OCI-LY1 (cell line): Measurements from ENCODE around the gene FOXJ1.

Source experiments
- H2AFZ ChIP-seq: fragments of 200-600 bp; sonication (generic), shearing (Covaris generic); 2 replicates; pipeline ENCODE4 v1.6.0; 2014; ENCODE audit warnings: antibody characterized with exemption, mild to moderate bottlenecking, low read length
- H3F3A ChIP-seq: fragments of 200-600 bp; sonication (generic), shearing (Covaris generic); 2 replicates; pipeline ENCODE4 v1.6.0; 2014; ENCODE audit warnings: mild to moderate bottlenecking, antibody characterized with exemption, low read length, moderate library complexity; ENCODE audit not compliant: insufficient read depth
- H3K27ac ChIP-seq: fragments of 200-600 bp; sonication (generic); 2 replicates; pipeline ENCODE4 v1.5.1; 2014; ENCODE audit warnings: low read length, mixed run types, mild to moderate bottlenecking, low read depth; ENCODE audit not compliant: poor library complexity, severe bottlenecking
- H3K27me3 ChIP-seq: fragments of 200-600 bp; sonication (generic); 2 replicates; pipeline ENCODE4 v1.6.0; 2014; ENCODE audit warnings: antibody characterized with exemption, mild to moderate bottlenecking, low read length, moderate library complexity; ENCODE audit not compliant: insufficient read depth
- H3K36me3 ChIP-seq: fragments of 200-600 bp; sonication (generic); 2 replicates; pipeline ENCODE4 v1.6.1; 2014; ENCODE audit warnings: mild to moderate bottlenecking, antibody characterized with exemption, low read length, moderate library complexity, mixed read lengths; ENCODE audit not compliant: insufficient read depth
- H3K4me1 ChIP-seq: fragments of 200-600 bp; sonication (generic); 2 replicates; pipeline ENCODE4 v1.5.1; 2014; ENCODE audit warnings: mild to moderate bottlenecking, low read length, moderate library complexity; ENCODE audit not compliant: insufficient read depth, severe bottlenecking
- H3K4me2 ChIP-seq: fragments of 200-600 bp; sonication (generic), shearing (Covaris generic); 2 replicates; pipeline ENCODE4 v1.6.1; 2014; ENCODE audit warnings: low read length
- H3K4me3 ChIP-seq: fragments of 200-600 bp; sonication (generic); 2 replicates; pipeline ENCODE4 v1.5.1; 2014; ENCODE audit warnings: low read length, low read depth, mild to moderate bottlenecking, mixed read lengths; ENCODE audit not compliant: poor library complexity, severe bottlenecking
- H3K79me2 ChIP-seq: fragments of 200-600 bp; shearing (Covaris generic); 2 replicates; pipeline ENCODE4 v1.6.1; 2016; ENCODE audit warnings: mixed run types, low read length, mixed read lengths; ENCODE audit not compliant: insufficient read depth
- H3K9ac ChIP-seq: fragments of 200-600 bp; sonication (generic), shearing (Covaris generic); 2 replicates; pipeline ENCODE4 v1.6.1; 2014; ENCODE audit warnings: mild to moderate bottlenecking, low read length, mixed read lengths
- H3K9me2 ChIP-seq: fragments of 200-600 bp; sonication (generic), shearing (Covaris generic); 2 replicates; pipeline ENCODE4 v1.6.1; 2014; ENCODE audit warnings: low read depth, mild to moderate bottlenecking, low read length, mixed read lengths
- H3K9me3 ChIP-seq: fragments of 200-600 bp; shearing (Covaris generic); 2 replicates; pipeline ENCODE4 v1.6.1; 2014; ENCODE audit warnings: low read length, mixed read lengths
- H4K20me1 ChIP-seq: fragments of 200-600 bp; sonication (generic), shearing (Covaris generic); 2 replicates; pipeline ENCODE4 v1.6.0; 2016; ENCODE audit warnings: mild to moderate bottlenecking, low read length; ENCODE audit not compliant: insufficient read depth
- CTCF ChIP-seq: fragments of 200-600 bp; sonication (generic), shearing (Covaris generic); IDR thresholded peaks from 2 replicates; pipeline ENCODE4 v1.5.1; 2017; ENCODE audit warnings: mild to moderate bottlenecking, antibody characterized with exemption, low read length, moderate library complexity, mixed read lengths
- EZH2 ChIP-seq: fragments of 200-600 bp; sonication (generic), shearing (Covaris generic); IDR thresholded peaks from 2 replicates; pipeline ENCODE4 v1.8.0; 2017; ENCODE audit warnings: borderline replicate concordance, mixed run types, mild to moderate bottlenecking, antibody characterized with exemption, low read length, moderate library complexity, mixed read lengths

FOXJ1 gene

GRCh38 chr17:76176701-76177574, 35.9 kb upstream of the FOXJ1 start:
- peaks cover 10% of the 10 kb centered on the region for H3K4me1 ChIP-seq
- no peaks in the 10 kb centered on the region for H3K9me3 ChIP-seq
- no peak for TF ChIP-seq CTCF
- TF ChIP-seq EZH2: no peak
- no peaks in the 10 kb centered on the region for H4K20me1 ChIP-seq
- H3K27ac ChIP-seq: no peak overlapping the region
- no peak overlapping the region for H3K4me2 ChIP-seq
- no peaks in the 10 kb centered on the region for H3F3A ChIP-seq
- peaks cover 4% of the 10 kb centered on the region for H3K27me3 ChIP-seq
- no peaks in the 10 kb centered on the region for H3K9me2 ChIP-seq
- H3K79me2 ChIP-seq: no peaks in the 10 kb centered on the region
- H3K9ac ChIP-seq: no peak overlapping the region
- H3K4me3 ChIP-seq: no peak overlapping the region
- no peaks in the 10 kb centered on the region; the same call in 1 of the 2 replicates for H3K36me3 ChIP-seq
- no peak overlapping the region for H2AFZ ChIP-seq

DNA sequence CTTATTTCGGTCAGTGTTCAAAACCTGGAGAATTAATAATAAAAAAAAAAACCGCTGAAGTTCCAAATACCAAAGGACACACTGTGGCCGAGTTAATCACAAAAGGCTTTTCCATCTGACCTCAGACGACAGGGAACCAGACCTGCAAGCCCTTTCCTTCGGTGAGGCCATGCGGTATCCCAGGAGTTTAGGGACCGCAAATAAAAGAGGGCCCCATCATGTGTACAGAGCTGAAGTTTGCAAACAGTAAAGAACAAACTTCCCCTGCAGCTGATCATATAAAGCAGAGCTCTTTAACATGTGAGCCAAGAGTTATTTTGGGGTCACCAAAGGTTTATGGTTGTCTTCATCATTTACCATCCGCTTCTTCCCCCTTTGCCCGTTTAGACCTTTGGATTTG, 33.0 kb upstream of the FOXJ1 start:
- Histone ChIP-seq H3K27me3 (peaks cover 4% of the 10 kb centered on the region), H3K9ac (no peak overlapping the region), H4K20me1 (no peaks in the 10 kb centered on the region), H3K9me3 (no peaks in the 10 kb centered on the region), H3K4me1 (no peaks in the 10 kb centered on the region), H3K27ac (no peak overlapping the region), H3F3A (no peaks in the 10 kb centered on the region), H2AFZ (no peak overlapping the region), H3K9me2 (no peaks in the 10 kb centered on the region), H3K4me3 (no peak overlapping the region), H3K4me2 (no peak overlapping the region), H3K36me3 (no peaks in the 10 kb centered on the region; the same call in 1 of the 2 replicates), H3K79me2 (no peaks in the 10 kb centered on the region)
- no peak for TF ChIP-seq CTCF
- no peak for TF ChIP-seq EZH2

DNA sequence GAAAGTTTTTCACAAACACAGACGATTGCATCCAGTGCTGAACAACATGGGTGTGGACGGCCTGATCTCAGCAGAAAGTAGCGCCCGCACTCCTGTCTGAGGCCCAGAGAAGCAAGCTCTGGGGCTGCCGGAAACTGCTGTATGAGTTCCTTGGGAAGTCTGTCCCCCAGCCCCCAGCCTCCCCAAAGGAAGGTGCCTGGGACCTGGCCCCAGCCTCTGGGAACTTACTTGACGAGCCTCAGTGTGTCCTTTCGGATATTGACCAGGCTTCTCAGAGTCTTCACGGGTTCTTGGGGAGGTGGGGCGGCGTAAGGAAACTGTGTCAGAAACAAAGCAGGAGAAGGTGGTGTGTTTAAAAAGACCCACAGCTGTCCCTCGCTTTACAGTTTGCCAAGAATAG, 32.4 kb upstream of the FOXJ1 start:
- no peak overlapping the region for H3K4me3 ChIP-seq
- no peaks in the 10 kb centered on the region for H3F3A ChIP-seq
- H3K36me3 ChIP-seq: no peaks in the 10 kb centered on the region; the same call in 1 of the 2 replicates
- no peak overlapping the region for H3K27ac ChIP-seq
- no peaks in the 10 kb centered on the region for H3K79me2 ChIP-seq
- H4K20me1 ChIP-seq: no peaks in the 10 kb centered on the region
- H3K27me3 ChIP-seq: peaks cover 4% of the 10 kb centered on the region
- H3K9me3 ChIP-seq: no peaks in the 10 kb centered on the region
- no peak overlapping the region for H3K4me2 ChIP-seq
- no peak overlapping the region for H2AFZ ChIP-seq
- H3K9ac ChIP-seq: no peak overlapping the region
- no peaks in the 10 kb centered on the region for H3K4me1 ChIP-seq
- no peak for TF ChIP-seq CTCF
- no peak for TF ChIP-seq EZH2
- H3K9me2 ChIP-seq: no peaks in the 10 kb centered on the region
